ENCODE results near the gene SLC5A12.

The SLC5A12 gene

GRCh38 chr11:26710489-26710888 is 11.4 kb downstream of the SLC5A12 start:
- no peak overlapping the region for H3K27ac ChIP-seq (replicated peaks)
- no peak overlapping the region for H3K4me3 ChIP-seq (replicated peaks; ENCODE audit: insufficient read depth, low read length)
- no peaks in the 10 kb centered on the region for H3K27me3 ChIP-seq (ENCODE audit: insufficient read depth, poor library complexity, severe bottlenecking)
- DNase-seq (ENCODE audit: low read depth in 1 of 2, low spot score in 1 of 2), result no peak
- TF ChIP-seq SPI1 (IDR thresholded peaks at IDR 0.05; ENCODE audit: borderline replicate concordance, low read depth), result no peak
- TF ChIP-seq GABPA (IDR thresholded peaks at IDR 0.05; ENCODE audit: low read depth), result no peak
- no peak for TF ChIP-seq POLR2AphosphoS5 (IDR thresholded peaks at IDR 0.05; ENCODE audit: low read depth)
- TF ChIP-seq CTCF (IDR thresholded peaks at IDR 0.05; ENCODE audit: insufficient read depth, low read length), result no peak
- no peak for TF ChIP-seq REST (IDR thresholded peaks at IDR 0.05; ENCODE audit: insufficient replicate concordance, low read depth)

- DNase-seq (ENCODE audit: low read depth in 1 of 2, low spot score in 1 of 2), result no peak
- TF ChIP-seq REST (IDR thresholded peaks at IDR 0.05; ENCODE audit: insufficient replicate concordance, low read depth) (no peak), CTCF (IDR thresholded peaks at IDR 0.05; ENCODE audit: insufficient read depth, low read length) (no peak)
- Histone ChIP-seq H3K4me3 (replicated peaks; ENCODE audit: insufficient read depth, low read length) (no peak overlapping the region), H3K27me3 (ENCODE audit: insufficient read depth, poor library complexity, severe bottlenecking) (no peaks in the 10 kb centered on the region), H3K27ac (replicated peaks) (no peak overlapping the region)
These were observed 13.0 kb downstream of the SLC5A12 start for GRCh38 chr11:26708736-26709456.

GRCh38 chr11:26706181-26706580 is 15.7 kb downstream of the SLC5A12 start:
- no peak for TF ChIP-seq POLR2AphosphoS5 (IDR thresholded peaks at IDR 0.05; ENCODE audit: low read depth)
- no peak for TF ChIP-seq REST (IDR thresholded peaks at IDR 0.05; ENCODE audit: insufficient replicate concordance, low read depth)
- DNase-seq (ENCODE audit: low read depth in 1 of 2, low spot score in 1 of 2), result no peak
- Histone ChIP-seq H3K27me3 (ENCODE audit: insufficient read depth, poor library complexity, severe bottlenecking) (no peaks in the 10 kb centered on the region), H3K27ac (replicated peaks) (no peak overlapping the region), H3K4me3 (replicated peaks; ENCODE audit: insufficient read depth, low read length) (no peak overlapping the region)

Data from HL-60 (cell line).